ENCODE results near the gene FBN2. TPM values are rescaled to one million over a fixed set of nuclear protein-coding genes. Genes with fewer than 3 reads are reported as not detected.

The FBN2 gene
- total RNA-seq, 1 experiment from 2014 or later, result 0.22 TPM

GRCh38 chr5:128252196-128252595, 285.8 kb downstream of the FBN2 start:
- Histone ChIP-seq H3K27ac (no peak overlapping the region), H3F3A (ENCODE audit: insufficient read depth, low read depth) (no peaks in the 10 kb centered on the region), H3K79me2 (ENCODE audit: low read depth) (no peaks in the 10 kb centered on the region), H3K27me3 (ENCODE audit: insufficient read depth, low read depth) (no peaks in the 10 kb centered on the region), H3K4me3 (no peak overlapping the region), H2AFZ (no peak overlapping the region), H3K4me1 (replicated peaks; ENCODE audit: insufficient read depth) (no peaks in the 10 kb centered on the region), H3K9me2 (ENCODE audit: insufficient read depth) (0 out of 2 replicates have a peak, but pooled peaks cover 3% of the 10 kb centered on the region), H4K20me1 (ENCODE audit: insufficient read depth) (no peaks in the 10 kb centered on the region), H3K9me3 (ENCODE audit: insufficient read depth, low read depth) (no peaks in the 10 kb centered on the region), H3K36me3 (ENCODE audit: low read depth) (no peaks in the 10 kb centered on the region), H3K4me2 (no peak overlapping the region)
- POLR2A ChIA-PET (ENCODE audit: unreplicated experiment), result no interaction called here
- CTCF ChIA-PET, result no interaction called here
- no peak for DNase-seq
- no TSS peak for BruUV-seq (replicated peaks)
- intact Hi-C loops (cut with micrococcal nuclease; ENCODE audit: unreplicated experiment), result no loop called here
- TF ChIP-seq CTCF (conservative IDR thresholded peaks at IDR 0.05) (no peak), EZH2 (IDR thresholded peaks at IDR 0.05; ENCODE audit: low read depth) (no peak)

GRCh38 chr5:128245974-128246373, 292.1 kb downstream of the FBN2 start:
- no peak overlapping the region for H3K27ac ChIP-seq
- H3K27me3 ChIP-seq (ENCODE audit: insufficient read depth, low read depth), result no peaks in the 10 kb centered on the region
- no TSS peak for BruUV-seq (replicated peaks)
- no peaks in the 10 kb centered on the region for H3F3A ChIP-seq (ENCODE audit: insufficient read depth, low read depth)
- CTCF ChIA-PET, result no interaction called here
- no peaks in the 10 kb centered on the region for H3K9me3 ChIP-seq (ENCODE audit: insufficient read depth, low read depth)
- TF ChIP-seq CTCF (conservative IDR thresholded peaks at IDR 0.05) (no peak), EZH2 (IDR thresholded peaks at IDR 0.05; ENCODE audit: low read depth) (no peak)
- no peaks in the 10 kb centered on the region; the same call in 1 of the 2 replicates for H3K9me2 ChIP-seq (ENCODE audit: insufficient read depth)
- H3K4me3 ChIP-seq, result no peak overlapping the region
- intact Hi-C loops (cut with micrococcal nuclease; ENCODE audit: unreplicated experiment), result no loop called here
- no peaks in the 10 kb centered on the region for H3K36me3 ChIP-seq (ENCODE audit: low read depth)
- no peak for DNase-seq
- POLR2A ChIA-PET (ENCODE audit: unreplicated experiment), result no interaction called here
- H3K4me1 ChIP-seq (replicated peaks; ENCODE audit: insufficient read depth), result no peaks in the 10 kb centered on the region
- H2AFZ ChIP-seq, result no peak overlapping the region
- no peaks in the 10 kb centered on the region for H4K20me1 ChIP-seq (ENCODE audit: insufficient read depth)
- H3K4me2 ChIP-seq, result no peak overlapping the region
- H3K79me2 ChIP-seq (ENCODE audit: low read depth), result no peaks in the 10 kb centered on the region

- POLR2A ChIA-PET (ENCODE audit: unreplicated experiment), result no interaction called here
- no peaks in the 10 kb centered on the region for H3K4me1 ChIP-seq (replicated peaks; ENCODE audit: insufficient read depth)
These were observed 294.0 kb downstream of the FBN2 start for GRCh38 chr5:128243958-128244582.

More at GRCh38 chr5:128243958-128244582, 294.0 kb downstream of the FBN2 start:
- H3K27me3 ChIP-seq (ENCODE audit: insufficient read depth, low read depth), result no peaks in the 10 kb centered on the region
- intact Hi-C loops (cut with micrococcal nuclease; ENCODE audit: unreplicated experiment), result no loop called here
- no peak overlapping the region for H3K4me3 ChIP-seq
- CTCF ChIA-PET, result no interaction called here
- no peak for DNase-seq
- H3K36me3 ChIP-seq (ENCODE audit: low read depth), result no peaks in the 10 kb centered on the region
- no peak overlapping the region for H3K27ac ChIP-seq
- H4K20me1 ChIP-seq (ENCODE audit: insufficient read depth), result no peaks in the 10 kb centered on the region
- H3F3A ChIP-seq (ENCODE audit: insufficient read depth, low read depth), result no peaks in the 10 kb centered on the region
- no peaks in the 10 kb centered on the region; the same call in 1 of the 2 replicates for H3K9me2 ChIP-seq (ENCODE audit: insufficient read depth)
- TF ChIP-seq CTCF (conservative IDR thresholded peaks at IDR 0.05) (no peak), EZH2 (IDR thresholded peaks at IDR 0.05; ENCODE audit: low read depth) (no peak)
- H3K79me2 ChIP-seq (ENCODE audit: low read depth), result no peaks in the 10 kb centered on the region
- H2AFZ ChIP-seq, result peak overlapping the region; percentile 46; the same call in 1 of the 2 replicates
- no peaks in the 10 kb centered on the region for H3K9me3 ChIP-seq (ENCODE audit: insufficient read depth, low read depth)
- BruUV-seq (replicated peaks), result no TSS peak
- H3K4me2 ChIP-seq, result no peak overlapping the region
